Stimulated activated CD4-positive, alpha-beta T cell treated with anti-CD3 and anti-CD28 coated beads, Interleukin-4, amount 100 ng/mL, for 48 hours (primary cell): ENCODE measurements around the gene BLNK.
"Not testable (repeated sequence)": the region's sequence is repeated elsewhere in the genome, so short reads cannot be mapped to it uniquely, and the experiment has no call there.

Experiments used
- DNase-seq, 2 donors: peaks; one replicate each; pipeline ENCODE4 v3.0.0-alpha.2; 2020; ENCODE audit warnings: low read depth in 2 of 2

BLNK gene

DNA sequence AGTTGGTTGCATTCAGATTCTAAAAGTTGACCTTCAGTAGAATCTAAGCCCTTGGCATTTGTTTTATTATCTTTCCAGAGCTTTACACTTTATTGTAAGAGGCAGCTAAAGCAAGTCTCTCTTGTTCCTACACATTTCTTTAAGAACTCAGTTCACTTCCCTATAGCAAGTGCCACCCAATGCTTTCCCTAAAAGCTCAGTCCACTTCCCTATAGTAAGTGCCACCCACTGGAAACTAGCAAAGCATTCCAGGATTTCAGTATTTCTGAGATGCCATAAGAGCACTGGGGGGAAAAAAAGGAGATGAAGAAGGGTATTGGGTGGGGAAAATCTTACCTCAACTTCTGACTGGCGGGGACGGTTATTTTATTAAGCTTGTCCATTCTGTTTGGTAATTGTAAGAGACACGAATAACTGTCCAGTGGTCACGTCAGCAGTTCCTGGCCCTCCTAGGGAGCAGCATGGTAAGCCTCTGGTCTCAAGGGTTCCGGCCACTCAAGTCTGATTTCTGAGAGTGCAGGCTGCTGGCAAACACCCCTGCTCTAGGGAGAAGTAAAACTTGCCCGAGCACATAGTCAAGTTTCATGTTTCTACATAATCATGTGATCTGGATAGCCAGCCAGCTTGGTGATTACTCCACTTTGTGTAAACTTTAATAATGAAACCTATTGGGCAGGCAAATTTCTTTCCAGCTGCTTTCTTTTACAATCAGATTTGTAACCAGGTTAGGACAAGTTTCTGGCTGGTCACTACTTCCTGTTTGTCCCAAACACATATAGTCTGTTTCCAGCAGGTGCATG is at the start of gene BLNK:
TSS of gene BLNK (minus strand) at position 554 of the 800 bp plus-strand sequence. CDS start at position 383, 171 bp downstream.
- DNase-seq, result no peak

DNA sequence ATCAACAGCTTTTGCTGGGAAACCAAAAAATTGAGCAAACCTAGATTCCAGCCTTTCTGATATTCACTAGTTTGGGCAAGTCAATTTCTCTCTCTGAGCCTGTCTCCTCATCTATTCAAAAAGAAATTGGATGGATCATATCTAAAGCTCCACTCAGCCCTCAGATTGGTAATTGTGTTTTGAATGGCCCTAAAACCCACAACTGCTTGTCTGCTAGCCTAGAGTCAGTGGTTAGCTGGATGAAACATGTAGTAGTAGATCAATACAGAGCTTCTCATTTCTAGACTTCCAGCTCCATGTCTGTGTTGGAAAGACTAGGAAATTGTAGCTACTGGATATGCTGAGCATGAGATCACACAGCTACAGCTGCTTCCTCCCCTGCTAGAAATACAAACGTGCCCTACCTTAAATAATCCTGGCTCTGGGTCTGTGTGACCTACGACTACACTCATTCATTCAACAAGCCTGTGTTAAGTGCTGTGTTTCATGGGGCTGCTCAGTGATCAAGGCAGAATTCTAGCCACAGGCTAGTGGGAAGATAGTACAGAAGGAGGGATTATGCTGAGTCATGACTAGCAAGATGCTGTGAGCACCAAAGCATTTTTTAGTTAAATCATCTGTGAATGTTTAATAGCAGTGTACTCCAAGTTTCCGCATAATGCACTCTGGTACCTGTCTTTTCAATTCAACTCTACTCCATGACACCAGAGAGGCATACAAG is 48.5 kb upstream of the BLNK start:
- no peak for DNase-seq

DNA sequence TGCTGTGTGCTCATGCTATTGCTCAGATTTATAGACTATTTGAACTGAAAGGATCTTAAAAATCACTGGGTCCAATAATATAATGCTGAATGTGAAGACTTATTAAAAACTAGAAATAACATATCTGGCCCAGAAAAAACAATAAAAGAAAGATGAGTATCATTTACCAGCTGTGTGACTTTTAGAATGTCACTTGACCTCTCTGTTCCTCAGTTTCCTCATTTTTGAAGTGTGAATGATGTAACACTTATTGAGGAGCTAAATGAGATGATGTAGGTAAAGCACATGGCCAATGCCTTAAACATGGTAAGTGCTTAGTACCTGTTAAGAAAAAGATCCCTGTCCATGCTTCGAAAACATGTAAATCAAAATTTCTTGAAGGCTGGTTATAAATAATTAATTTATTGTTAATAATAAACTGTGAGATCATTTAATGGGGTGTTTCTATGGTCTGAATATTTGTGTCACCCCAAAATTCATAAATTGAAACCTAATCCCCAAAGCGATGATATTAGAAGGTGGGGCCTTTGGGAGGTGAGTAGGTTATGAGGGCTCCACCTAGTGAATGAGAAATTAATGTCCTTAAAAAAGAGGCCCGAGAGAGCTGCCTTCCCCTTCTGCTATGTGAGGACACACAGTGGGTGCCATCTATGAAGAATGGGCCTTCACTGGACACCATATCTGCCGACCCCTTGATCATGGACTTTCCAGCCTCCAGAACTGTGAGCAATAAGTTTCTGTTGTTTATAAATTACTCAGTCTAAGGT is 45.9 kb upstream of the BLNK start:
- no peak for DNase-seq

DNA sequence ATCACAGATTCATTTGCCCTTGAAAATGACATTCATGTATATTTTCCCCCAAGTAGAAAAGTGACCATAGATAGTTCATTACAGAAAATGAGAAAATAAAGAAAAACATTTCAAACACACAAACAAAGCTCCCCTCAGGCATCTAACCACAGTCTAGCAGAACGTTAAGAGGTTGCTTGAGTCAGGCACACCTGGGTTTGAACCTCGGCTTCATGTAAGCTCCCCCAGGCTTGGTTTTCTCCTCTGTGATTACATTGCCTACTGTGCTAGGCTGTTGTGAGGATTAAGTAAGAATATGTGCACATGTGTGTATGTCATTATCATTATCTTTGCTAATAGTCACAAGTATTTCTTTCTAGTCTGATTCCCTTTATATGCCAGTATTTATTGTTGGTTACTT is 42.0 kb upstream of the BLNK start:
- no peak for DNase-seq

DNA sequence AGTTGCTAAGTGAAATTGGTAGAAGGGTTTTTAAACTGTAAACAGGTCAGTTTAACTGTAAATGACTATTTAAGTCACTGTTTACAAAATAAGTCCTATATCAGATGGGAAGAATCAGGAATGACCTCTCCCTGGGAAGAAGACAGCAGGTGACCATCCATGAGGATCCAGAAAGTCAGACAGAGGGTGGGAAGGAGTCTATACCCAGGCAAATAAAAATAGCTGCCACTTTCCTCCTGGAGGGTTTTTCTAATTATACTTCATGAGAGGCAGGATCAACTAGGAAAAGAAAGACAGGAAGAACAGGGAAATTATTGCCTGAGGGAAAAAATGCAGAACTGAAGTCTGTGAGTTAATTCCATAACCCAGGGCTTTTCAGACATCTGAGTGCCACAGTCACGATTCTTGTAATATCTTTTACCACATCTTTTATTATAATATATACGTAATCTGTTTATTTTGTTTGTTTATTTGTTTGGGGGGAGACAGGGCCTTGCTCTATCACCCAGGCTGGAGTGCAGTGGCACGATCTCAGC is 39.9 kb upstream of the BLNK start:
- no peak for DNase-seq

DNA sequence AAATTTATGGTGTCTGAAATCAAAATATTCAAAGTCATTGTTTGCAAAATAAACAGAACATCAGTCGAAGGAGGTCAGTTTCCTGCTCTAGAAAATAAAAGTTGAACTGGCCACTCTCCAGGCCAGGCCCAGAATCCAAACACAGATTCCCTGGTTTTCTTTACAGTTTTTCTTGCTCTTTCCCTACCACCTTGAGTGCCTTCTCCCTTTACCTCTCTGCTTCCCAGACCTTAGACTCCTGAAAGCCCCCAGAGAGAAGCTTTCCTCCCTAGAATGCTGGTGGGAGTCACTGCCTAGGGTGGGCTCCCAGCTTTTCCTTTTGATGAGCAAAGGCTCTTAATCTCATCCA is 38.9 kb upstream of the BLNK start:
- no peak for DNase-seq

DNA sequence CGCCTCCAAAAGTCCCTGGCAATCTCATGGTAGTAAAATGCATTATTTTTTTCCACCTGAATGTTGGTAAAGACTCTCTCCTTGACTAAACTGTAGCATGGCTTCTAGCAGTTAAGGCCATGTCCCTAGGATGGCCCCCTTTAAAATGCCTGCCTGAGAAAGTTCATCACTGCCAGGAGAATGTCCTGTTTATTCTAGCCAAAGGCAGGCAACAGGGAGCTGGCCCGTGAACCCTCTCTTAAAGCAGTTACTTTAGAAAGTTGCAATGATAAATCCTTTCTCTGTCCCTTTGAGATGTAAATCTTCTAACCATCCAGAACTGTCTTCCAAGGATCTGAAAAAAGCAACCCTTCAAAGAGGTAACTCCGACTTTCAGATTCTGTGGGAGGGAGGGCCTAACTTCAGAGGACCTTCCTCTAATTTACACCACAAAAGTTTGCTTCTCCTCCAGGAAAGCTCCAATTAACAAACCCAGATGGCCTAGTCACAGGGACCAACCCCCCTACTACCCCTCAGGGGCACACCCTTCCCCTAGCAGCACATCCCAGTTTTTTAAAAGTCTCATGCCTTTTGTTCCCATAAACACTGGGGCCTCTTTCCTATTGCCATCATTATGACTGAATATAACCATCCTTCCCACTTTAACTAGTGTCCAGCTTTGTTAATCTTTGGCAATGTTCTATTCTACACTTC is 38.4 kb upstream of the BLNK start:
- no peak for DNase-seq

DNA sequence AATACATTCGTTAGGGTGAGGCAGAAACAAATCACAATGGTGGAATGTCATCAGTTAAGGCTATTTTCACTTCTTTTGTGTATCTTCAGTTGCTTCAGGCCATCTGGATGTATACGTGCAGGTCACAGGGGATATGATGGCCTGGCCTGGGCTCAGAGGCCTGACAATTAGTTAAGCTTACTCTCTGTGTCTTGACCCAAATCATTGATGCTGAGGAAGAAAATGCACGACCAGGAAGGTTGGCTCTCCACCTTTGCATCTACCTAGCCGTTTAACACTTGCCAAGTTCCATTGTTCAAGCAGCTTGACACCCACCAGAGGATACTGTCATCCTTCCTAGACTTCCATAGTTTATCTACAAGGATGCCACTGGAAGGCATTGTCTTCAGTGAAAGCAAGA is 37.5 kb upstream of the BLNK start:
- not testable (repeated sequence) for DNase-seq

DNA sequence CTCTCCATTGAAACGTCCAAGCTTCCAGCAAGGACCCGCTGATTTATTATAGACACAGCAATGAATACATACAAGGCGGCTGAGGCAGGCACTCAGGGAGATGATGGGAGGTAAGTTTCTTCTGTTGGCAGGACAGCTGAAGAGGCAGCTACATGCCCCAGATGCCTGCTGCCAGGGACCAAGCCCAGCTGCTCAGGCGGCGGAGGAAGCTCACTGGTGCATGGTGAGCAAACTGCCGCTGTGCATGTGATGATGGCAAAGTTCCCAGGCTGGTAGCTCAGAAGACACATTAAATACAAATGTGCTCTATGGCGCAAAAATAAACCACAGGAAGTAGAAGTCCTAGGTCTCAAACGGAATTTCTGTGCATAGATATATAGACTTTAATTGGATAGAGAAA is 35.1 kb upstream of the BLNK start:
- no peak for DNase-seq

DNA sequence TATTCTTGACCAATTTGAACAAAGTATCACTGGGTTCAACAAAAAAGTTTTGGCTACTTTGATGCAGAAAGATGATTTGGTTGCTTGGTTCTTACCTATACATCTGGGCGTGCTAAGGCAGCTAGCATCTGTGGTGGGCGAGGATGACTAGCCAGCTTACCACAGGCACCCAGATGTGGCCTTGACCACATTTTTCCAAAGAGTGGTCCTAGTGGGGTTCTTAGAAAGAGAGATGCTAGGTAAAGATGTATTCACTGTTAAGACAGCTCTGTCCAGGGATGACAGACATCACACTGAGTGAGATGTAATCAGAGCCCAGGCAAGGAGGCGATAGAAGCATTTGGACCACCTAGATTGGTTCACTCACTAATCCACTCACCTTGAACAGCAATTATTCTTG is 33.6 kb upstream of the BLNK start:
- no peak for DNase-seq

DNA sequence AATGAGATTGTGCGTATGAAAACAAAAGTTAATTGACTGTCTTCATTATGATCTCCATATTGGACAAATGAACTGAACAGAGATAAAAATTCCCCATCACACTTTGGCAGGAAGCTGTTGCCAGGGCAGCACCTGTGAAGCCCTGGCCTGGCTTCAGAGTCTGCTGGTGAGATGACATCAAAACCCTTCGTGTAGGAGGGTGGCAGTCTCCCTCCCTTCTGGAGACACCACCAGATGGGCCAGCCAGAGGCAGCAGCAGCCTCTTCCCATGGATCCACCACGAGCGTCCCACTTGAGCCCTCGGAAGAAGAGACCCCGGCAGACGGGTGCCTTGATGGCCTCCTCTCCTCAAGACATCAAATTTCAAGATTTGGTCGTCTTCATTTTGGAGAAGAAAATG is 32.9 kb upstream of the BLNK start, which contains the start of gene DNTT:
TSS of gene DNTT (plus strand) at position 205 of the 400 bp plus-strand sequence. CDS start at position 269, 64 bp downstream.
- DNase-seq, result no peak

DNA sequence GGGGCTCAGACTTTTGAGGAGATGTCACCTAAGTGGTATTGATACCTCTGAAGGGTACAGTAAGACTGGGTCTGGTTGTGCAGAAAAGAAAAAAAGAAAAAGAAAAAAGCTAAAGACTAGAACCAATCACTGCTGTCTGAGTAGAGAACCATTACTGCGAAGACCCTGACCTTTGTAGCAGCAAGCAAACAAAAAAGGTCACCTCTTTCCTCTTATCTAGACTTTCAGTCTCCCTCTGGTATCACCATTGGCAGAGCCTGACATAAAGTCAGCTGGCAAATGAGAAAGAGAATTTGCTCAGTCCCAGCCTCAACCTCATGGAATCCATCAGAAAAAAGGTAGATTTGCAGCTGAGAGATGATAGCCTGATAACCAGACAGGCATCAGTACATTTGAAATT is 30.2 kb upstream of the BLNK start:
- DNase-seq, result no peak

DNA sequence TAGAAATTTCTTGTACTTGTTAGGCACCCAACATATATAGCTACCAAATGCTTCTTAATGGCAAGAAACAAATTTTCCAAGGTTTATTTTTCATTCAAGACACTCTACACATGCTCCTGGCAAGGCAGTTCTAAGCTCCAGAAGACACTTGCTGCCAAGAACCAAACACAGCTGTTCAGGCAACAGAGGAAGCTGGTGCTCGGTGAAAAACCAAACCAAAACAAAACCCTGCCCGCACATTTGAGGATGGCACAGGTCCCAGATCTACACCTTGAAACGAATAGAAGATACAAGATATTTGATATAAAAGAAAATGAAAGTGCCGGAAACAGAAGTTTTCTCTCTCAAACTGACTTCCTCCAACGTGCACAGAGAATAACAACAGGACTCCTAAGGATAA is 28.0 kb upstream of the BLNK start:
- no peak for DNase-seq

DNA sequence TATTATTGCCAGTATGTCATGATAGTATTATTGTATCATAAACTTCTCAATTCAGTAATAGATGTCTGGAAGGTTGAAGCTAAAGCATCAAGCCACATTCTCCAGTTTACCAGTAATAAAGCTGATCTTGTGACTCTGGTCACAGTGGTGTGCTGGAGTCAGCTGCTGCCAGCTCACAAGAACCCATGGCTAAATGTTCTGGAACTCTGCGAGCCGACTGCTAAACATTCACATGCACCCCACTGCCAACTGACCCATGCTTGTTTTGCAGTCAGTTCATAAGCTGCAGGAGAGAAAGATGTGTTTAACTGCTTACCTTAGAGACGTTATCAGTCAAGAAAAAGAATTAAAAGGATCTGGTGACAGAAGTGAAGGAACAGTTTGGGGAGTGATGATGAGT is 27.0 kb upstream of the BLNK start:
- DNase-seq, result no peak

DNA sequence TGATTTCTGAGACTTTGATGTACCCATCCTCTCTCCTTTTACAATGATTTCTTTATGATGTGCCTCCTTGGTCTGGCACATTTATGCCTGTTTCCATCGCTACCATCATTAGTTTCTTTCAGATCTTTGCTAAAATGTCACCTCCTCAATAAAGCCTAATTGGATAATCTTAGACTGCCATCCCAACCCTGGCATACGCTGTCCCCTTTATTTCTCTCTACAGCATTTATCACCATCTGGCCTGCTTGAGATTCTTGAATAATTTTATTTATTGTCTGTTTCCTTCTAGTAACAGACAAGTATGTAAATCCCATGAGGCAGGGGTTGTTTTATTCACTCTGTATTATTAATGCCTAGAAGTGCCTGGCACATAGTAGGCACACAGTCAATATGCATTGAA is 26.1 kb upstream of the BLNK start:
- DNase-seq, result no peak

DNA sequence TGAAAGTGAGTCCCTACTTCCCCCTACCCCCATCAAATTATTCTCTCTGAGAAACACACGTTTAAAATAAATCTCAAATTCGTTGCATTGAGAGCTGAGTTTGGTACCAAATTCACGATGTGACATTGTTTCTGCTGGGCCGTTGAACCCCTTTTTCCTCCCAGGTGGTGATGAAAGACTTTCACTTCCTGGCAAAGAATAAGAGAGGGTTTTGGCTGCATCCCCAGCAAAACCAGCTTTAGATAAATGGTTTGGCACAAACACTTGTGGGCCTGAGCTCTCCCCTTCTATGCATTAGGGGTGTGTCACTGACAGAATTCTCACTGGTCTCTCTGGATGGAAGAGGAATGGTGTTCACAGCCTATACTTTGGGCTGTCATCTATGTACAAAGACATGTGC is 24.1 kb upstream of the BLNK start:
- no peak for DNase-seq

DNA sequence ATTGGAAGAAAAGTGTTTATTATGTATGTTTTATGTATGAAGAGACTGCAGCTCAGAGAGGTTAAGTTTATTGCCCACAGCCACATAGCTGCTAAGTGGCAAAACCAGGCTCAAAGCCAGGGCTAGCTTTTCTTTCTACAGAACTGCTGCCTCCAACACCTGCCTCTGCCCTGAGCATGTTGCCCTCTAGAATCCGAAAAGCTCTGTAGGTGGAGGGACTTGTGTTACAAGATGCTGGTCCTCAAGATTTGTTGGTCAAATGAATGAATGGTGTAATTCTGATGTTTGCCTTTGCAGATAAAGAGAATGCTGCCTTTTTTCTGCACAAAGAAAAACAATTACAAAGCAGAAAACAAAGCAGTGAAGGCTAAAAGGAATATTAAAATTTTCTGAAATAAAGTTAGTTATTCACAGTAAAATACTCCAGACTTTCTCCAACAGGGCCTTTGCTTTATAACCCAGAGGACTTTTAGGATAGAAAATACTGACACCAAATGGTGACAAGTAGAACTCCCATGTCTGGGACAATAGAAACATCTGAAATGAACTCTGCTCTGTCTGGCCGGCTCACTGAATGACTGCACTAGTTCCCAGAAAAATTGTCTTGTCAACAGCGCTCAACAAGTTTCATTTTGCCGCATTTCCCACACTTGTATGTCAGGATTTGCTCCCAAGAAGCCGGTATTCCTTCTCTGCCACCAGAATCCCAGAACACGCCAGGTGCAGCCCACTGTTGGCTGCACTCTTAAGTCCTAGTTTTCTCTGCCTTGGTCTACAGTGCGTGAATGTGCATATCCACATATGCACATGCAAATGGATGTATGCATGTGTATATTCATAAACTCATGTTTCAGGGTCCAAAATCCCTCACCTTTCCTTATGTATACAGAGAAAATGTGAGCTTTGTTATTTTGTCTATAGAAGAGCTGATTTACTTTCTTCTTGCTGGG is 21.9 kb upstream of the BLNK start:
- no peak for DNase-seq

DNA sequence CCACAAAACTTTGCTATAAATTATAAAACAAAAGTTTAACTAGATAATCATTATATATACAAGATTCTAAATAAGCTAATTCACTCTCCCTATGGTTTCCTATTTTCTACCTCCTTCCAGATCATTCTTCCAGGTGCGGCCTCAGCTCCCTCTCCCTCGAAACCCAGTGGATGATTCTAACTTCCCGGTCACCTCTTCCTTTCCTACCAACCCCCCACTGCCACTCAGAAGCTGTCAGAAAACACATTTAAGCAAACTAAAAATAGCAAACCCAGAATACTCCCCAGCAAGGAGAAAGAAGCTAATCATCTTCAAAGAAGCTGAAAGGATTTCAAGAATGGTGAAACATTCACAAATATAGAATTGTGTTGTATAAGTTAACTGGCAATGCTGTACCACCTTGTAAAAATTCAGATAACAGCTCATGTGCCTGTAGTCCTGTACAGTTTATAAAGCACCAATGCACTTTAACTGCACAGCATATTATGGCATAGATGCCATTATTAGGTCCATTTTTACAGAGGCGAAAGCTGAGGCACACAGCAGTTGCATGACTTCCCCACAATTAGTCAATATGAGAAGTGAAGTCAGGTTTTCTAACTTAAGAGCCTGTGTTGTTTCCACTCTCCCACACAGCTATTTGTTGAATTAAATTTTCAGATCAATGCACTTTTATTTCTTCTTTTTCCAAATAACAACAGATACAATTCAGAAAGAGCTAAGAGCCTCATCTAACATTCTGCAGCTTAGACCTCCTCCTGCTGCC is 19.2 kb upstream of the BLNK start:
- DNase-seq, result no peak

DNA sequence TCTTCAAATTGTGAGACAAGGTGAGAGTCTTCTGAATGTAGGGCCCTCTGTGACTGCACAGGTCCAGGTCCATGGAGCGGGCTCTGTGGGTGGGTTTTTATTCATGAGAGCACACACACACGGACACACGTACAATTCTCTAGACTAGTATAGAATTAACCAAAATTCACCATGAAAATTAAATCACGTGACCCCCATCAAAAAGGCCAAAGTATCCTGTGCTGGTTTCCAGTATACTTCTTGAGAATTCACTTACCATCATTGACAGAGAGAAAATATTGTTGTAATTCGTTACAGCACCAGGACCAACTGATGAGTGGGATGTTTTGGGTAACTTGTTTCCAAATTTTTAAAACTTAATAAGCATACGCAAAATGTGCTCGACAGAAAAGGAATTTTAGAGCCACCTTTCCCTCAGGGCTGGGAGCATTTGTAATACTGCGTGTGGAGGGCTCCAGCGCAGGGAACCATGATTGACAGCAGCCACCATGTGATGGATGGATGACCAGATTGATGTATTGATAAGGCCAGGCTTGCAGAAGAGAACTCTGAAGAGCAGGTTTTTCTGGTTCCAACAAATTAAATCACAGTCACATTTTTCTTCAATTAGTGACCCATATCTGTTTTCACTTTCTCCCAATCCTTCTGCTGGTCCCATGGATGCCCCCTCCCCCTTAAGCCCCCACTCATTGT is 18.0 kb upstream of the BLNK start:
- no peak for DNase-seq
